ENCODE data around the gene MRPL48.
A peak's percentile ranks its signal among the peaks of the same experiment; 100 is the strongest.
"Not testable (repeated sequence)": the region's sequence is repeated elsewhere in the genome, so short reads cannot be mapped to it uniquely, and the experiment has no call there.

MRPL48 gene

GRCh38 chr11:73787643-73788558, at the start of gene MRPL48:
Gene MRPL48, plus strand, starts transcription at chr11:73787874. Its CDS starts 98 bp downstream, at chr11:73787972.
- no peaks in the 10 kb centered on the region for H3K27me3 Mint-ChIP-seq
- H3K4me1 Mint-ChIP-seq (ENCODE audit: low read depth) = peaks cover 24% of the 10 kb centered on the region
- no peaks in the 10 kb centered on the region for H3K9me3 Mint-ChIP-seq (ENCODE audit: low read depth)
- H3K27ac Mint-ChIP-seq = peak within 1 kb of the TSS; percentile 100
- H3K4me3 Mint-ChIP-seq = peak within 1 kb of the TSS; percentile 100
- H3K36me3 Mint-ChIP-seq = no peaks in the 10 kb centered on the region

GRCh38 chr11:73743045-73743444, 44.6 kb upstream of the MRPL48 start:
- Mint-ChIP-seq H3K4me1 (ENCODE audit: low read depth) (peaks cover 21% of the 10 kb centered on the region), H3K9me3 (ENCODE audit: low read depth) (no peaks in the 10 kb centered on the region), H3K27me3 (no peaks in the 10 kb centered on the region), H3K36me3 (peaks cover 2% of the 10 kb centered on the region), H3K27ac (peak overlapping the region; percentile 13), H3K4me3 (no peak overlapping the region)

GRCh38 chr11:73746701-73747100, 41.0 kb upstream of the MRPL48 start:
- H3K4me3 Mint-ChIP-seq = no peak overlapping the region
- no peaks in the 10 kb centered on the region for H3K27me3 Mint-ChIP-seq
- H3K36me3 Mint-ChIP-seq = peaks cover 6% of the 10 kb centered on the region
- no peaks in the 10 kb centered on the region for H3K9me3 Mint-ChIP-seq (ENCODE audit: low read depth)
- no peak overlapping the region for H3K27ac Mint-ChIP-seq
- peaks cover 43% of the 10 kb centered on the region for H3K4me1 Mint-ChIP-seq (ENCODE audit: low read depth)

- peaks cover 51% of the 10 kb centered on the region for H3K4me1 Mint-ChIP-seq (ENCODE audit: low read depth)
- H3K36me3 Mint-ChIP-seq = peaks cover 7% of the 10 kb centered on the region
- no peaks in the 10 kb centered on the region for H3K9me3 Mint-ChIP-seq (ENCODE audit: low read depth)
- no peak overlapping the region for H3K4me3 Mint-ChIP-seq
- no peaks in the 10 kb centered on the region for H3K27me3 Mint-ChIP-seq
- H3K27ac Mint-ChIP-seq = peak overlapping the region; percentile 29
Observed at GRCh38 chr11:73747762-73748161, 39.9 kb upstream of the MRPL48 start.

GRCh38 chr11:73748300-73748699, 39.4 kb upstream of the MRPL48 start:
- Mint-ChIP-seq H3K27me3 (no peaks in the 10 kb centered on the region), H3K9me3 (ENCODE audit: low read depth) (no peaks in the 10 kb centered on the region), H3K36me3 (peaks cover 7% of the 10 kb centered on the region), H3K4me3 (no peak overlapping the region), H3K27ac (no peak overlapping the region), H3K4me1 (ENCODE audit: low read depth) (peaks cover 48% of the 10 kb centered on the region)

- H3K4me3 Mint-ChIP-seq = no peak overlapping the region
- H3K36me3 Mint-ChIP-seq = peaks cover 9% of the 10 kb centered on the region
- H3K27me3 Mint-ChIP-seq = no peaks in the 10 kb centered on the region
- H3K27ac Mint-ChIP-seq = no peak overlapping the region
- peaks cover 50% of the 10 kb centered on the region for H3K4me1 Mint-ChIP-seq (ENCODE audit: low read depth)
- H3K9me3 Mint-ChIP-seq (ENCODE audit: low read depth) = no peaks in the 10 kb centered on the region
Observed at GRCh38 chr11:73749118-73749517, 38.6 kb upstream of the MRPL48 start.

- Mint-ChIP-seq H3K9me3 (ENCODE audit: low read depth) (no peaks in the 10 kb centered on the region), H3K27ac (no peak overlapping the region), H3K27me3 (no peaks in the 10 kb centered on the region), H3K4me3 (no peak overlapping the region), H3K36me3 (peaks cover 9% of the 10 kb centered on the region), H3K4me1 (ENCODE audit: low read depth) (peaks cover 50% of the 10 kb centered on the region)
Observed at GRCh38 chr11:73750228-73750627, 37.4 kb upstream of the MRPL48 start.

- Mint-ChIP-seq H3K4me3 (peak overlapping the region; percentile 6), H3K4me1 (ENCODE audit: low read depth) (peaks cover 48% of the 10 kb centered on the region), H3K27ac (peak overlapping the region; percentile 61)
- H3K36me3 Mint-ChIP-seq; H3K9me3 Mint-ChIP-seq (ENCODE audit: low read depth); H3K27me3 Mint-ChIP-seq: not testable (repeated sequence)
Observed at GRCh38 chr11:73750862-73751261, 36.8 kb upstream of the MRPL48 start.

- Mint-ChIP-seq H3K9me3 (ENCODE audit: low read depth) (no peaks in the 10 kb centered on the region), H3K4me3 (no peak overlapping the region), H3K27ac (no peak overlapping the region), H3K36me3 (peaks cover 9% of the 10 kb centered on the region), H3K27me3 (no peaks in the 10 kb centered on the region), H3K4me1 (ENCODE audit: low read depth) (peaks cover 50% of the 10 kb centered on the region)
Observed at GRCh38 chr11:73752216-73752867, 35.3 kb upstream of the MRPL48 start.

GRCh38 chr11:73752903-73753302, 34.8 kb upstream of the MRPL48 start:
- no peak overlapping the region for H3K4me3 Mint-ChIP-seq
- no peak overlapping the region for H3K27ac Mint-ChIP-seq

GRCh38 chr11:73753938-73754337, 33.7 kb upstream of the MRPL48 start:
- no peaks in the 10 kb centered on the region for H3K9me3 Mint-ChIP-seq (ENCODE audit: low read depth)
- H3K4me1 Mint-ChIP-seq (ENCODE audit: low read depth) = peaks cover 55% of the 10 kb centered on the region
- H3K27ac Mint-ChIP-seq = no peak overlapping the region

More at GRCh38 chr11:73752903-73753302, 34.8 kb upstream of the MRPL48 start:
- peaks cover 49% of the 10 kb centered on the region for H3K4me1 Mint-ChIP-seq (ENCODE audit: low read depth)
- H3K9me3 Mint-ChIP-seq (ENCODE audit: low read depth) = no peaks in the 10 kb centered on the region
- peaks cover 10% of the 10 kb centered on the region for H3K36me3 Mint-ChIP-seq
- no peaks in the 10 kb centered on the region for H3K27me3 Mint-ChIP-seq

GRCh38 chr11:73755670-73756069, 32.0 kb upstream of the MRPL48 start:
- Mint-ChIP-seq H3K27ac (no peak overlapping the region), H3K4me3 (no peak overlapping the region), H3K36me3 (peaks cover 10% of the 10 kb centered on the region), H3K27me3 (no peaks in the 10 kb centered on the region), H3K9me3 (ENCODE audit: low read depth) (no peaks in the 10 kb centered on the region), H3K4me1 (ENCODE audit: low read depth) (peaks cover 51% of the 10 kb centered on the region)

More at GRCh38 chr11:73753938-73754337, 33.7 kb upstream of the MRPL48 start:
- Mint-ChIP-seq H3K27me3 (no peaks in the 10 kb centered on the region), H3K36me3 (peaks cover 10% of the 10 kb centered on the region), H3K4me3 (no peak overlapping the region)

GRCh38 chr11:73757598-73757997, 30.1 kb upstream of the MRPL48 start:
- Mint-ChIP-seq H3K4me1 (ENCODE audit: low read depth) (peaks cover 40% of the 10 kb centered on the region), H3K27ac (no peak overlapping the region), H3K9me3 (ENCODE audit: low read depth) (no peaks in the 10 kb centered on the region), H3K27me3 (no peaks in the 10 kb centered on the region), H3K4me3 (no peak overlapping the region), H3K36me3 (peaks cover 3% of the 10 kb centered on the region)

GRCh38 chr11:73758451-73758850, 29.2 kb upstream of the MRPL48 start:
- Mint-ChIP-seq H3K4me1 (ENCODE audit: low read depth) (peaks cover 39% of the 10 kb centered on the region), H3K36me3 (peaks cover 3% of the 10 kb centered on the region), H3K4me3 (peak overlapping the region; percentile 96), H3K27me3 (no peaks in the 10 kb centered on the region), H3K27ac (no peak overlapping the region), H3K9me3 (ENCODE audit: low read depth) (no peaks in the 10 kb centered on the region)

GRCh38 chr11:73759610-73760134, 28.0 kb upstream of the MRPL48 start:
- Mint-ChIP-seq H3K4me1 (ENCODE audit: low read depth) (peaks cover 30% of the 10 kb centered on the region), H3K27me3 (no peaks in the 10 kb centered on the region), H3K9me3 (ENCODE audit: low read depth) (no peaks in the 10 kb centered on the region), H3K27ac (peak overlapping the region; percentile 76), H3K36me3 (peaks cover 2% of the 10 kb centered on the region), H3K4me3 (peak overlapping the region; percentile 96)
